GM21528 (cell line): ENCODE results near the gene GAPDH.
"Not testable (repeated sequence)": the region's sequence is repeated elsewhere in the genome, so short reads cannot be mapped to it uniquely, and the experiment has no call there.

Experiments used
- ATAC-seq: cut with Tn5 transposase; IDR thresholded peaks from one replicate; pipeline ENCODE4 v1.9.1; 2021; ENCODE audit warnings: mild to moderate bottlenecking, moderate library complexity; ENCODE audit not compliant: unreplicated experiment, low FRiP score

GAPDH gene

GRCh38 chr12:6558014-6558760 is 23.9 kb downstream of the GAPDH start:
- ATAC-seq = not testable (repeated sequence)

GRCh38 chr12:6559500-6559899 is 25.2 kb downstream of the GAPDH start:
- ATAC-seq = no peak

- no peak for ATAC-seq
Observed at GRCh38 chr12:6560501-6561205, 26.3 kb downstream of the GAPDH start.

- ATAC-seq = no peak
Observed at GRCh38 chr12:6562881-6563280, 28.6 kb downstream of the GAPDH start.

GRCh38 chr12:6563448-6564050 is 29.2 kb downstream of the GAPDH start:
- no peak for ATAC-seq

GRCh38 chr12:6567112-6567670 is 32.9 kb downstream of the GAPDH start:
- no peak for ATAC-seq

GRCh38 chr12:6569312-6569711 is 35.0 kb downstream of the GAPDH start:
- no peak for ATAC-seq

GRCh38 chr12:6569786-6570185 is 35.5 kb downstream of the GAPDH start:
- ATAC-seq = no peak

- ATAC-seq = no peak
Observed at GRCh38 chr12:6570264-6570887, 36.1 kb downstream of the GAPDH start.

GRCh38 chr12:6573001-6573400 is 38.7 kb downstream of the GAPDH start:
- ATAC-seq = no peak

- ATAC-seq = no peak
Observed at GRCh38 chr12:6574576-6575295, 40.4 kb downstream of the GAPDH start.

GRCh38 chr12:6575648-6576047 is 41.3 kb downstream of the GAPDH start:
- ATAC-seq = no peak

GRCh38 chr12:6582196-6582595 is 47.9 kb downstream of the GAPDH start:
- ATAC-seq = no peak

GRCh38 chr12:6582959-6583358 is 48.6 kb downstream of the GAPDH start:
- ATAC-seq = no peak

- no peak for ATAC-seq
Observed at GRCh38 chr12:6584293-6584692, 50.0 kb downstream of the GAPDH start.

- not testable (repeated sequence) for ATAC-seq
Observed at GRCh38 chr12:6586569-6586968, 52.3 kb downstream of the GAPDH start.
